Naive thymus-derived CD4-positive, alpha-beta T cell (primary cell): ENCODE measurements around the gene ABCC8. TPM values are rescaled to one million over a fixed set of nuclear protein-coding genes. Genes with fewer than 3 reads are reported as not detected.

ENCODE experiments used
- ATAC-seq: fragments of 150-1000 bp; cut with Tn5 transposase; 2 replicates; pipeline ENCODE4 v1.10.0; 2021; ENCODE audit warnings: mild to moderate bottlenecking, moderate library complexity
- CTCF ChIA-PET: fragments of 350-600 bp; sonication (Branson Sonifier 250); formaldehyde crosslinking; loops from one replicate; lab custom pipeline; 2021; ENCODE audit warnings: antibody characterized with exemption; lab: Charles Lee
- POLR2A ChIA-PET: fragments of 350-600 bp; sonication (Branson Sonifier 250); formaldehyde crosslinking; loops from one replicate; lab custom pipeline; 2021; ENCODE audit warnings: antibody characterized with exemption, inconsistent platforms; lab: Charles Lee
- DNase-seq, 9 donors: peaks; one replicate each; pipeline versions ENCODE4 v3.0.0 to v3.0.0-alpha.2; 2020 to 2022; ENCODE audit warnings: mixed read lengths in 1 of 9
- H3K27ac ChIP-seq: one replicate; pipeline ENCODE4 v1.7.0; 2013; ENCODE audit warnings: mild to moderate bottlenecking, low read depth, low read length, moderate library complexity
- H3K27me3 ChIP-seq, 2 donors: one replicate each; pipeline ENCODE4 v1.7.0; 2013; ENCODE audit warnings: low read length in 2 of 2, mild to moderate bottlenecking in 2 of 2, moderate library complexity in 2 of 2; ENCODE audit not compliant: control insufficient read depth in 2 of 2, insufficient read depth in 2 of 2
- H3K36me3 ChIP-seq, 3 experiments: 1 replicate in 2 of 3; 2 replicates in 1 of 3; pipeline ENCODE4 v1.7.0; 2013; ENCODE audit warnings: low read length in 3 of 3, mild to moderate bottlenecking in 3 of 3, moderate library complexity in 1 of 3; ENCODE audit not compliant: insufficient read depth in 3 of 3, control insufficient read depth in 2 of 3
- H3K4me1 ChIP-seq, 2 donors: one replicate each; pipeline ENCODE4 v1.7.0; 2013; ENCODE audit warnings: low read length in 2 of 2, mild to moderate bottlenecking in 2 of 2, moderate library complexity in 1 of 2; ENCODE audit not compliant: control insufficient read depth in 2 of 2, insufficient read depth in 2 of 2
- H3K4me3 ChIP-seq: 2 replicates; pipeline ENCODE4 v1.7.0; 2013; ENCODE audit warnings: mild to moderate bottlenecking, low read length
- H3K9me3 ChIP-seq, 3 experiments: 1 replicate in 2 of 3; 2 replicates in 1 of 3; pipeline ENCODE4 v1.7.0; 2013; ENCODE audit warnings: low read length in 3 of 3; ENCODE audit not compliant: control insufficient read depth in 2 of 3
- H3K27ac Mint-ChIP-seq, 9 donors: one replicate each; pipeline ENCODE4 v1.8.0; 2020 to 2022; ENCODE audit warnings: mixed read lengths in 9 of 9, mild to moderate bottlenecking in 8 of 9, moderate library complexity in 5 of 9, inconsistent platforms in 2 of 9
- H3K27me3 Mint-ChIP-seq, 5 donors: one replicate each; pipeline ENCODE4 v1.8.0; 2021 to 2022; ENCODE audit warnings: mixed read lengths in 5 of 5, mild to moderate bottlenecking in 1 of 5
- H3K36me3 Mint-ChIP-seq, 5 donors: one replicate each; pipeline ENCODE4 v1.8.0; 2020 to 2022; ENCODE audit warnings: mixed read lengths in 5 of 5, mild to moderate bottlenecking in 3 of 5, inconsistent platforms in 1 of 5
- H3K4me1 Mint-ChIP-seq, 7 donors: one replicate each; pipeline ENCODE4 v1.8.0; 2020 to 2022; ENCODE audit warnings: mixed read lengths in 7 of 7, mild to moderate bottlenecking in 3 of 7, inconsistent platforms in 1 of 7
- H3K4me3 Mint-ChIP-seq, 10 donors: one replicate each; pipeline ENCODE4 v1.8.0; 2020 to 2022; ENCODE audit warnings: mild to moderate bottlenecking in 10 of 10, mixed read lengths in 10 of 10, moderate library complexity in 6 of 10, inconsistent platforms in 2 of 10
- H3K9me3 Mint-ChIP-seq, 11 donors: one replicate each; pipeline ENCODE4 v1.8.0; 2020 to 2022; ENCODE audit warnings: mixed read lengths in 11 of 11, mild to moderate bottlenecking in 4 of 11, inconsistent platforms in 1 of 11, moderate library complexity in 1 of 11
- intact Hi-C, 2 donors: fragments of 100-400 bp; cut with micrococcal nuclease; formaldehyde crosslinking; loops; one replicate each; pipeline ENCODE4 v1.15.1; 2023
- polyA plus RNA-seq, 2 donors: library from polyadenylated mRNA; unstranded; fragments of 300-500 nt; fragmentation: Illumina TruSeq; gene quantifications; one replicate each; pipeline ENCODE4 v1.2.3, GENCODE V29; 2021
- total RNA-seq, 6 experiments: library from RNA in 5 of 6; stranded (reverse) in 5 of 6; gene quantifications; 1 replicate in 5 of 6; 2 replicates in 1 of 6; pipeline ENCODE4 v1.2.3 and lab custom pipeline; 2021 to 2026

The ABCC8 gene
- total and polyA plus RNA-seq, 7 experiments from 2014 or later = 0.36 TPM; not detected in 6

DNA sequence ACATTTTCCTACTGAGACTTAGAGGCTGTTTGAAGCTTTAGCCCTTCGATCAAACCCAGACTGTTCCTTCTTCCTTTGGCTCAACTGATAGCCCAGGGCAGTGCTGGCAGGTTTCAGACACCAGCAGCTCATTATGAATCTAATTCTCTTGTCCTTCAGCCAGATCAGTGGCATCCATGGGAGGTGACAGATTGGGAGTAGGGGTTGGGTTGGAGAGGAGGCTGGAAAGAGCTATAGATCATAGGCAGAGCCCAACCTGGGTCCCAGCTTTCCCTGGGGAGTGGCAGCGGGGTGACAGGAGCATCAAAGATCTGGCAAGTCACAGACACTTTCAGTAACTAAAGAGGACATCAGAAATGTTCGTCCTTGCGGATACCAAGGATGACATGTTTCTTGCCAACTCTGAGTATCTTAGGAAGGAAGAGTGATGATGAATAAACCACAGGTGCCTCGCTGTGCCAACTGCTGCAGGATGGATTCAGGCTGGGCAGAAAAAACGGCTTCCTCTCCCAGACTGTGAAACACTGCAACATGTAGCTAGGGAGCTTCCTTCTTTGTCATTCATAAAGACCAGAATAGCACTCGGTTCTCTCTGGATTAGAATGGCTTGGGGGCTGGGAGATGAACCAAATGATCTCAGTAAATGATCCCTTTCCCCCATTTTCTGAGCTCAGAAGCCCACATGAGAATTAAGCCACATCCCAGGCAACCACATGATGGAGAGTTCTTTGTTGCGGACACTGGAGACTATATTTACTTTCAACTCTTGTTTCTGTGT lies 19.1 kb downstream of the ABCC8 start:
- Mint-ChIP-seq H3K4me3 (no peak overlapping the region), H3K27me3 (peaks cover 0 to 19% (median 6%) of the 10 kb centered on the region in 5 donors), H3K36me3 (no peaks in the 10 kb centered on the region), H3K4me1 (peaks cover 0 to 1% (median 0%) of the 10 kb centered on the region in 7 donors), H3K9me3 (no peaks in the 10 kb centered on the region), H3K27ac (no peak overlapping the region)
- Histone ChIP-seq H3K4me3 (no peak overlapping the region), H3K9me3 (no peaks in the 10 kb centered on the region), H3K36me3 (no peaks in the 10 kb centered on the region), H3K27ac (no peak overlapping the region), H3K4me1 (no peaks in the 10 kb centered on the region), H3K27me3 (no peaks in the 10 kb centered on the region)
- DNase-seq (no peak), ATAC-seq (no peak)
- POLR2A ChIA-PET = no interaction called here
- intact Hi-C loops = no loop called here
- CTCF ChIA-PET = no interaction called here

GRCh38 chr11:17452668-17453067 lies 24.0 kb downstream of the ABCC8 start:
- Mint-ChIP-seq H3K36me3 (no peaks in the 10 kb centered on the region), H3K4me1 (peaks cover 0 to 1% (median 0%) of the 10 kb centered on the region in 7 donors), H3K27me3 (peaks cover 4 to 34% (median 10%) of the 10 kb centered on the region in 5 donors), H3K4me3 (no peak overlapping the region), H3K9me3 (no peaks in the 10 kb centered on the region), H3K27ac (no peak overlapping the region)
- no peaks in the 10 kb centered on the region for H3K36me3 ChIP-seq
- H3K9me3 ChIP-seq = no peaks in the 10 kb centered on the region
- DNase-seq (no peak), ATAC-seq (no peak)
- H3K27me3 ChIP-seq = no peaks in the 10 kb centered on the region
- CTCF ChIA-PET = no interaction called here
- H3K4me1 ChIP-seq = no peaks in the 10 kb centered on the region
- H3K4me3 ChIP-seq = no peak overlapping the region
- POLR2A ChIA-PET = no interaction called here
- intact Hi-C loops = no loop called here
- H3K27ac ChIP-seq = no peak overlapping the region

DNA sequence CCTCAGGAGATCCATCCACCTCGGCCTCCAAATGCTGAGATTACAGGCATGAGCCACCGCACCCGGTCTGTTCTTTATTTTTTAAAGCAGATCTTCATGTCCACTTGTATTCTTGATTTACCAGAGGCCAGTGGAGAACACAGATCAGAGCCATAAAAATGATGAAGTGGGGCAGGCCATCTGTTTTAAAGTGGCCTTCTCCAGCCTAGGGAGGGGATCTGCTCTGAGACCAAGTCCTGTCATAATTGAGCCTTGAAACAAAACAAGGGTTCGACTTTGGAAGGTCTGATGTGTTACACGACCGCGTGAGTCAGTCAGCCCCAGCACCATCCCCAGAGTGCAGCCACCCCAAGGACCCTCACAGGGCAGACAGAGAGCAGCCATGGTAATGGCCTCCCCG lies 27.5 kb downstream of the ABCC8 start:
- CTCF ChIA-PET = no interaction called here
- H3K4me3 Mint-ChIP-seq = no peak overlapping the region
- ATAC-seq = no peak

DNA sequence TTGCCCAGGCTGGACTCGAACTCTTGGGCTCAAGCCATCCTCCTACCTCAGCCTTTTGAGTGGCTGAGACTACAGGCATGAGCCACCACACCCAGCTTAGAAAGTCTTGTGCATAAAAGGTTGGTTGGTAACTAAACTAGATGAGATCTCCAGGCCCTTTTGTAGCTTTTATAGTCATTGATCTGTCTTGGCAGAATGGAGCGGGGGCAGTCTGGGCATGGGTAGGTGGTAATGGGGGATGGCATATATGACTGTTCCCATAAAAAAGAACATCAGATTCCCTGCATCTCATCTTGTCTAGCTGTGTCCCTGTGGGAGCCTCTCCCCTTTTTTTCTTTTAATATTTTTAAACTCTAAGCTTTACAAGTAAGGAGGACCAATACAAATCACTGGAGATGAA lies 30.2 kb downstream of the ABCC8 start:
- Histone ChIP-seq H3K27ac (no peak overlapping the region), H3K27me3 (no peaks in the 10 kb centered on the region), H3K36me3 (no peaks in the 10 kb centered on the region), H3K4me3 (no peak overlapping the region), H3K9me3 (no peaks in the 10 kb centered on the region), H3K4me1 (no peaks in the 10 kb centered on the region)
- H3K4me3 Mint-ChIP-seq = no peak overlapping the region
- CTCF ChIA-PET = no interaction called here
- H3K36me3 Mint-ChIP-seq = peaks cover 0 to under 1% (median 0%) of the 10 kb centered on the region in 5 donors
- no peaks in the 10 kb centered on the region for H3K4me1 Mint-ChIP-seq
- ATAC-seq = no peak
- no peak for DNase-seq
- POLR2A ChIA-PET = interaction anchor here (0.7 kb wide), 1 partner anchor 505 kb away, joined by 3 read pairs; no protein-coding TSS in a partner anchor
- peaks cover 0 to under 1% (median 0%) of the 10 kb centered on the region in 11 donors for H3K9me3 Mint-ChIP-seq
- intact Hi-C loops = no loop called here
- no peak overlapping the region for H3K27ac Mint-ChIP-seq
- peaks cover 1 to 31% (median 3%) of the 10 kb centered on the region in 5 donors for H3K27me3 Mint-ChIP-seq

More for the DNA sequence above, 27.5 kb downstream of the ABCC8 start:
- Mint-ChIP-seq H3K36me3 (no peaks in the 10 kb centered on the region), H3K27ac (no peak overlapping the region), H3K9me3 (no peaks in the 10 kb centered on the region), H3K4me1 (no peaks in the 10 kb centered on the region), H3K27me3 (peaks cover 3 to 27% (median 4%) of the 10 kb centered on the region in 5 donors)
- no peak overlapping the region for H3K27ac ChIP-seq
- DNase-seq = no peak
- H3K4me3 ChIP-seq = no peak overlapping the region
- no peaks in the 10 kb centered on the region for H3K9me3 ChIP-seq
- H3K27me3 ChIP-seq = no peaks in the 10 kb centered on the region
- intact Hi-C loops = no loop called here
- POLR2A ChIA-PET = no interaction called here
- H3K4me1 ChIP-seq = no peaks in the 10 kb centered on the region
- no peaks in the 10 kb centered on the region for H3K36me3 ChIP-seq

DNA sequence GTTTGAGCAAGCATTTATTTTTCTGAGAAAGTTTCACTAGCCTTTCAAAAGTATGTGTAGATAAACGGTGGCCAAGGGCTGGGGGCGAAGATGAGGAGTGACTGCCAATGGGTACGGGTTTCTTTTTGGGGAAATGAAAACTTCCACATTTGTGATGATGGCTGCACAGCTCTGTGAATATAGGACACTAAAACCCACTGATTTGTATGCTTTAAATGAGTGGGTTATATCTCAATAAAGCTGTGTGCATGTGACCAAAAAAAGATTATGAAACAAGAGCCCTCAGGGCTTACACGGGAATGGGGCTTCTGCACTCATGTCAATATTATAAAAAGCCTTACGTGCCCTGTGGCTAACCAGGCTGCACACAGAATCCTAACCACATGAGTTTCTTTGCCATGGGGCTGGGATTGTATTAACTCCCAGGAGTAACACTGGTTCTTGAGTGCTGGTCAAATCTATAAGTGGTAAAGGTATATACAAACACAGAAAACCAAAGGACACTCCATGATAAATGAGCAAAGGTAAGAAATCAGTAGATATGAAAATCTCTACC lies 31.3 kb downstream of the ABCC8 start:
- Histone ChIP-seq H3K4me3 (no peak overlapping the region), H3K4me1 (no peaks in the 10 kb centered on the region), H3K27me3 (no peaks in the 10 kb centered on the region), H3K36me3 (no peaks in the 10 kb centered on the region), H3K9me3 (no peaks in the 10 kb centered on the region), H3K27ac (no peak overlapping the region)
- intact Hi-C loops = no loop called here
- H3K9me3 Mint-ChIP-seq = peaks cover 0 to 5% (median 2%) of the 10 kb centered on the region in 11 donors
- POLR2A ChIA-PET = no interaction called here
- CTCF ChIA-PET = no interaction called here
- ATAC-seq (no peak), DNase-seq (no peak)
- H3K4me3 Mint-ChIP-seq = no peak overlapping the region
- peaks cover 0 to 28% (median 7%) of the 10 kb centered on the region in 5 donors for H3K27me3 Mint-ChIP-seq
- peaks cover 0 to 7% (median 0%) of the 10 kb centered on the region in 5 donors for H3K36me3 Mint-ChIP-seq
- H3K27ac Mint-ChIP-seq = no peak overlapping the region
- H3K4me1 Mint-ChIP-seq = no peaks in the 10 kb centered on the region

DNA sequence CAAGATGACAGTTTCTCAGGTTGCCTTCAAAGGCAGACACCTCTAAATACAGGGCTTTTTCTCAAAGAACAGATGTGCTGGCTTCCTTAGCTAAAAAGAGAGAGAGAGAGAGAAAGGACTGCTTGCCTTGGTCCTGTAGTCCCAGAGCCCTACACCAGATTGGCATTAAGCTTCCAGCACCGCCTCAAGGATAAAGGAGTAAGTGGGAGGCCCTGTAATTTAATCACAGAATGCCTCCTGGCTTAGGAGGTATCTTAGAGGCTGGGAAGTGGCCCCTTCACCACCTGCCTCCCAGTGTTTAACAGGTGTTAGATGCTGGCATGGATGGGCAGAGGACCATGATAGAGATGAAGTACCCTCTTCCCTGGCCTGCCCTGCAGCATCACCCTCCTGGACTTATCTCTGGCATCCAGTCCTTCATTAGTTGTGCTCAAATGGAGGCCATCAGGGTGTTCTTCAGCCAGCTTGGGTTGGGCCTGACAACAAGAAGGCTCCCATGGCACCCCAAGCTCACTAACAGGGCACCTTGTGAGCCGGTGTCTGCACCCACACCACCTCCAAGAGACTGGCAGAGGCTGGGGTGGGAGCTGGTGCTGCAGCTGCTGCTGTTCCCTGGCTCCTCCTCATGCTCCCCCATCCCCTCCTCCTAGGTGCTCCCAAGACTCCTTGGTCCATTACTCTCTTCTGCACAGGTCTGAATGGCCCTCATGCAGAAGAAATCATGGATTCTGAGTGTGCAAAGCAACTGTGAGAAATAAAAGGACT lies 32.5 kb downstream of the ABCC8 start:
- Histone ChIP-seq H3K4me3 (no peak overlapping the region), H3K27ac (no peak overlapping the region), H3K27me3 (no peaks in the 10 kb centered on the region), H3K4me1 (no peaks in the 10 kb centered on the region), H3K36me3 (no peaks in the 10 kb centered on the region), H3K9me3 (no peaks in the 10 kb centered on the region)
- Mint-ChIP-seq H3K4me3 (no peak overlapping the region), H3K27me3 (peaks cover 0 to 25% (median 15%) of the 10 kb centered on the region in 5 donors), H3K9me3 (peaks cover 0 to 5% (median 2%) of the 10 kb centered on the region in 11 donors), H3K36me3 (peaks cover 0 to 7% (median 0%) of the 10 kb centered on the region in 5 donors), H3K27ac (no peak overlapping the region), H3K4me1 (peaks cover 6 to 9% (median 8%) of the 10 kb centered on the region in 7 donors)
- intact Hi-C loops = no loop called here
- POLR2A ChIA-PET = no interaction called here
- DNase-seq (no peak), ATAC-seq (no peak)
- CTCF ChIA-PET = no interaction called here
